ENCODE results near the gene PTHLH. TPM values are rescaled to one million over a fixed set of nuclear protein-coding genes. Genes with fewer than 3 reads are reported as not detected.

PTHLH gene
- total RNA-seq, 1 donor from 2014 or later, result 3.7 TPM

- Histone ChIP-seq H3K27ac (replicated peaks) (no peak overlapping the region), H3K4me3 (no peak overlapping the region), H3K4me1 (no peaks in the 10 kb centered on the region), H3K36me3 (no peaks in the 10 kb centered on the region), H3K27me3 (ENCODE audit: low read depth) (no peaks in the 10 kb centered on the region), H3K9me3 (replicated peaks) (peaks cover 15% of the 10 kb centered on the region)
- intact Hi-C loops (cut with micrococcal nuclease), result no loop called here
- no peak for TF ChIP-seq CTCF (IDR thresholded peaks at IDR 0.05; ENCODE audit: borderline replicate concordance)
- DNase-seq, result no peak
These were observed 14.8 kb upstream of the PTHLH start for GRCh38 chr12:27987331-27987730.

GRCh38 chr12:27984275-27984674 is 11.7 kb upstream of the PTHLH start:
- H3K27me3 ChIP-seq (ENCODE audit: low read depth), result peaks cover 5% of the 10 kb centered on the region
- no peak for DNase-seq
- no peaks in the 10 kb centered on the region for H3K4me1 ChIP-seq
- H3K4me3 ChIP-seq, result no peak overlapping the region
- no peaks in the 10 kb centered on the region for H3K9me3 ChIP-seq (replicated peaks)
- H3K27ac ChIP-seq (replicated peaks), result no peak overlapping the region
- intact Hi-C loops (cut with micrococcal nuclease), result no loop called here
- TF ChIP-seq CTCF (IDR thresholded peaks at IDR 0.05; ENCODE audit: borderline replicate concordance), result no peak
- no peaks in the 10 kb centered on the region for H3K36me3 ChIP-seq

GRCh38 chr12:27982951-27983350 is 10.4 kb upstream of the PTHLH start:
- intact Hi-C loops (cut with micrococcal nuclease), result no loop called here
- H3K4me3 ChIP-seq, result no peak overlapping the region
- no peak for DNase-seq
- peaks cover 13% of the 10 kb centered on the region for H3K27me3 ChIP-seq (ENCODE audit: low read depth)
- H3K9me3 ChIP-seq (replicated peaks), result no peaks in the 10 kb centered on the region
- no peaks in the 10 kb centered on the region for H3K4me1 ChIP-seq
- no peak overlapping the region for H3K27ac ChIP-seq (replicated peaks)
- no peak for TF ChIP-seq CTCF (IDR thresholded peaks at IDR 0.05; ENCODE audit: borderline replicate concordance)
- no peaks in the 10 kb centered on the region for H3K36me3 ChIP-seq

GRCh38 chr12:27982385-27982784 is 9.9 kb upstream of the PTHLH start:
- Histone ChIP-seq H3K36me3 (no peaks in the 10 kb centered on the region), H3K9me3 (replicated peaks) (no peaks in the 10 kb centered on the region), H3K4me1 (no peaks in the 10 kb centered on the region), H3K27ac (replicated peaks) (no peak overlapping the region), H3K4me3 (no peak overlapping the region), H3K27me3 (ENCODE audit: low read depth) (peaks cover 19% of the 10 kb centered on the region)
- TF ChIP-seq CTCF (IDR thresholded peaks at IDR 0.05; ENCODE audit: borderline replicate concordance), result no peak
- no peak for DNase-seq
- intact Hi-C loops (cut with micrococcal nuclease), result no loop called here

GRCh38 chr12:27981874-27982273 is 9.3 kb upstream of the PTHLH start:
- intact Hi-C loops (cut with micrococcal nuclease), result no loop called here
- no peak for DNase-seq
- Histone ChIP-seq H3K4me3 (no peak overlapping the region), H3K36me3 (no peaks in the 10 kb centered on the region), H3K9me3 (replicated peaks) (no peaks in the 10 kb centered on the region), H3K27me3 (ENCODE audit: low read depth) (peaks cover 24% of the 10 kb centered on the region), H3K4me1 (no peaks in the 10 kb centered on the region), H3K27ac (replicated peaks) (no peak overlapping the region)
- TF ChIP-seq CTCF (IDR thresholded peaks at IDR 0.05; ENCODE audit: borderline replicate concordance), result no peak

GRCh38 chr12:27979145-27979544 is 6.6 kb upstream of the PTHLH start:
- no peak for DNase-seq
- Histone ChIP-seq H3K36me3 (no peaks in the 10 kb centered on the region), H3K27ac (replicated peaks) (no peak overlapping the region), H3K4me3 (no peak overlapping the region), H3K27me3 (ENCODE audit: low read depth) (peaks cover 51% of the 10 kb centered on the region), H3K9me3 (replicated peaks) (no peaks in the 10 kb centered on the region), H3K4me1 (peaks cover 15% of the 10 kb centered on the region)
- TF ChIP-seq CTCF (IDR thresholded peaks at IDR 0.05; ENCODE audit: borderline replicate concordance), result no peak
- intact Hi-C loops (cut with micrococcal nuclease), result no loop called here
